ENCODE measurements around the gene SLC2A4RG. TPM values are rescaled to one million over a fixed set of nuclear protein-coding genes. Genes with fewer than 3 reads are reported as not detected.

Gene SLC2A4RG
- total and polyA plus RNA-seq, 2 of the 13 experiments (the other 11 are each of a cell fraction or from before 2014, with no cell fraction given): 91.4 to 95.9 TPM

GRCh38 chr20:63790572-63791168, 51.1 kb downstream of the SLC2A4RG start (continued):
- no peak for TF ChIP-seq SIX1 (CRISPR knock-in tag; IDR thresholded peaks at IDR 0.05; ENCODE audit: borderline replicate concordance)
- TF ChIP-seq ATF1 (CRISPR knock-in tag; IDR thresholded peaks at IDR 0.05): no peak
- TF ChIP-seq ELF3 (CRISPR knock-in tag; IDR thresholded peaks at IDR 0.05): no peak
- no peak for TF ChIP-seq PRMT3 (CRISPR knock-in tag; IDR thresholded peaks at IDR 0.05; ENCODE audit: borderline replicate concordance, low read depth)
- TF ChIP-seq ZNF24 (IDR thresholded peaks at IDR 0.05): no peak
- TF ChIP-seq ZNF615 (CRISPR knock-in tag; IDR thresholded peaks at IDR 0.05; ENCODE audit: borderline replicate concordance): no peak
- no peak for TF ChIP-seq FOXO1 (CRISPR knock-in tag; IDR thresholded peaks at IDR 0.05)
- no peak for TF ChIP-seq HCFC1 (IDR thresholded peaks at IDR 0.05; ENCODE audit: low read depth, low read length)
- no peak for TF ChIP-seq JUND (CRISPR knock-in tag; IDR thresholded peaks at IDR 0.05)
- TF ChIP-seq FOXP1 (IDR thresholded peaks at IDR 0.05): no peak
- TF ChIP-seq FOXP1 (CRISPR knock-in tag; IDR thresholded peaks at IDR 0.05): no peak
- TF ChIP-seq RFXANK (CRISPR knock-in tag; IDR thresholded peaks at IDR 0.05): no peak
- 0 out of 2 replicates have a peak, but pooled peaks have one; percentile 38 for TF ChIP-seq ZNF574 (CRISPR knock-in tag; IDR thresholded peaks at IDR 0.05)
- no peak for TF ChIP-seq PLSCR1 (CRISPR knock-in tag; IDR thresholded peaks at IDR 0.05; ENCODE audit: borderline replicate concordance)
- TF ChIP-seq HNRNPUL1 (IDR thresholded peaks at IDR 0.05; ENCODE audit: low read depth, low read length): no peak
- no peak for TF ChIP-seq FOXA1 (IDR thresholded peaks at IDR 0.05)
- no peak for TF ChIP-seq FOXA1 (CRISPR knock-in tag; IDR thresholded peaks at IDR 0.05)
- TF ChIP-seq NCOA5 (CRISPR knock-in tag; IDR thresholded peaks at IDR 0.05): no peak
- peak; percentile 11; the same call in 1 of the 2 replicates for TF ChIP-seq ZBTB38 (CRISPR knock-in tag; IDR thresholded peaks at IDR 0.05)
- no peak for TF ChIP-seq MEIS2 (CRISPR knock-in tag; IDR thresholded peaks at IDR 0.05)
- TF ChIP-seq MBD4 (IDR thresholded peaks at IDR 0.05; ENCODE audit: borderline replicate concordance, low read length): no peak
- TF ChIP-seq TMF1 (CRISPR knock-in tag; IDR thresholded peaks at IDR 0.05; ENCODE audit: low read depth): no peak
- TF ChIP-seq ZNF501 (CRISPR knock-in tag; IDR thresholded peaks at IDR 0.05): no peak
- TF ChIP-seq ZBTB33 (CRISPR knock-in tag; IDR thresholded peaks at IDR 0.05): peak; percentile 71
- no peak for TF ChIP-seq MTF2 (CRISPR knock-in tag; IDR thresholded peaks at IDR 0.05; ENCODE audit: borderline replicate concordance)
- TF ChIP-seq ETV5 (CRISPR knock-in tag; IDR thresholded peaks at IDR 0.05; ENCODE audit: borderline replicate concordance): no peak
- TF ChIP-seq ZNF510 (CRISPR knock-in tag; IDR thresholded peaks at IDR 0.05; ENCODE audit: low read depth): no peak

All from HepG2 (cell line).